HG03520 (cell line): ENCODE measurements around the gene CAPS2.
"Not testable (repeated sequence)": the region's sequence is repeated elsewhere in the genome, so short reads cannot be mapped to it uniquely, and the experiment has no call there.

ENCODE experiments used
- ATAC-seq: cut with Tn5 transposase; IDR thresholded peaks from one replicate; pipeline ENCODE4 v1.9.1; 2021; ENCODE audit warnings: mild to moderate bottlenecking, moderate library complexity; ENCODE audit not compliant: unreplicated experiment

Gene CAPS2

DNA sequence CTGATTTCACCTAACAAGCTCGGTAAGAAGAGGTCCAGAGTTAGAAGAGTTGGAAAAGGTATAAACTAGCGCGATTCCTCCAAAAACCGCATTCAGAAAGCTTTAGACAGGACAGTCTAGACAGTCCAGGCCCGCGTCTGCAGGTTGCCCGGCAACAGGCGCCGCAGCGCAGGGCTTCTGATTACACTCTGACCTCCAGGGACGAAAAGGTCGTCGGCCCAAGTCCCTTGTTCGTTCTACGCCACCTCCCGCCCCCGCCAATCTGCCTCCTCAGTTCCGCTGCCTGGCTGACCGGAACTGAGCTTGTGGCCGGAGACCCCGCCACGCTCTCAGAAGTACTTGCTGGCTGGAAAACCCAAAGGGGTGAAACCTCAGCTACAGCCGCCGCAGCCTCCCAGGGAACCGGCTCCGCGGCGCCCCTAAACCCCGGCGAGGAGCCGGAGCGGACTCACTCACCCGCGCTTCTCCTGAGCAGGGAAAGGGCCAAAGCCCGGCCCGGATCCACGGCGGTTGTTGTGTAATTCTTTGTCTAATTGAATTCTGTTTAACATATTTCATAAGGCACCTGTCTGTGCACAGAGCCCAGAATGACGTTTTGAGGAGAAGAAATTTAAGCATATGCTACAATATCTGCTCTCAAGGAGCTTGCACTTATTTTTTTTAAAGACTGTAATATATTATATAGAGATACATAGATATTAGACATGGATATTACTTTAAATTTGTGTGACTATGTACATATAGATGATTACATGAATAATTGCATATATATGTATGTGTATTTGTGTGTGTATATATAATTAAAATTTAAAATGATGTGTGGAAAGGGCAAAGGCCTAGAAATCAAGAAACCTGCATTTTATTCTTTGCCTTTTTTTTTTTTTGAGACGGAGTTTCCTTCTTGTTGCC is at the start of gene CAPS2:
CAPS2 (minus strand) TSS at position 407 of the 909 bp plus-strand sequence. CDS start 3,826 bp downstream, outside the sequence.
- ATAC-seq: peak; percentile 87

DNA sequence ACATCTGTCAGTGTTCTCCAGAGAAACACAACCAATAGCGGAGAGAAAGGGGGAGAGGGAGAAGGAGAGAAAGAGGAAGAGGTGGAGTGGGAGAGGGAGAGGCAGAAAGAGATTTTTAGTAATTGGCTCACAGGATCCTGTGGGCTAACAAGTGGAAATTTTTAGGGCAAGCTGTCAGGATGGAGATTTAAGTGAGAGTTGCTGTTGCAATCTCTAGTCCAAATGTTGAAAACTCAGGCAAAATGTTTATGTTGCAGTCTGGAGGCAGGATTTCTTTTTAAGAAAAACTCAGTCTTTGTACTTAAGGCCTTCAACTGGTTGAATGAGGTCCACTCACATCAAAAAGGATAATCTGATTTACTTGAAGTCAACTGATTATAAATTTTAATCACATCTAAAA is 48.2 kb upstream of the CAPS2 start:
- no peak for ATAC-seq

DNA sequence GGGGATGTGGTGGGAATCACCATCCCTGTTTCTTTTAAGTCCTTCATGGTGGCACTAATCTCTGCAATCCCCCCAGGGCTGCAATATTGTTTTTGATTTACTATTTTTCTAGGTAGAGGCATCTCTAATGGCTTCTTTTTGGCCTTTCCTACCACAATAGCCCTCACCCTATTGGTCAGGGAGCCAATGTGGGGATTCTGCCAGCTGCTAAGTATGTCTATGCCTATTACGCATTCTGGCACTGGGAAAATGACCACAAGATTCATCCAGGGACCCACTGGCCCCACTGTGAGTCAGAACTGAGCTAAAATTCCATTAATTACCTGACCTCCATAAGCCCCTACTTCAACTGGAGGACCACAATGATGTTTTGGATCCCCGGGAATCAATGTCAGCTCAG is 44.8 kb upstream of the CAPS2 start:
- ATAC-seq: no peak

DNA sequence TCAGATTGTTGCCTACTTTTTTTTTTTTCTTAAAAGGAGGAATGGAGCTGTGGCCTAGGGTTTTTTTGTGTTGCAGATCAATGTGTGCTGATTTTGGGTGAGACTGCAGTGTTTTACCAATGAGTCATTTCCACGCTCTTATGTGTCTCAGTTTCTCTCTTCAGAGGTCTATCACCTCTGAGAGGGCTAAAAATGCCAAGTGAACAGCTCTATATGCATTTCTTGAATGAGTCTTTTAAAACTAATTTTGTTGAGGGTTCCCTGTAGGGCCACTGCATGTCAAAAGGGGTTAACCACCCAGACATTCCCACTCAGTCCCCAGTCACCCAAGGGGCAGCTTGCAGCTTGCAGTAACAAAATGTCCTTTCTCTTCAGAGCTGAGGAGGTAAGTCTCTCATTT is 36.5 kb upstream of the CAPS2 start:
- ATAC-seq: no peak

DNA sequence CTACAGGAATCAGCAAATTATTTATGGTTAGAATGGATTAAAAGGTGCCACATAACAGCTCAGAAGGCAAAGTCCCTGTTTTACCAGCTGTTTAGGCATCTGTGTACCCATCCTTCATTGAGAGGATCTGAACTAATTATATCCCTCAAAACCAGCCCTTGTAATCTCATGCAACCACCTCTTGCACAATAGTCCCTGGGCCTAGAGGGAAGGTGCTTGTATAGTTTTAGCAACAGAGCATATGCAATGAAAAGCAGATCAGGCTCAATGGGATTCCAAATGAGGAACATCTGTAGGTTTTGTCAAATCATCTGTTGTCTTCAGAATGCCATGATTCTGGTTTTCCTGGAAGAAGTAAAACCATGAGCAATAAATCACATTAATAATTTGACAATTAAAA is 34.8 kb upstream of the CAPS2 start:
- ATAC-seq: no peak

DNA sequence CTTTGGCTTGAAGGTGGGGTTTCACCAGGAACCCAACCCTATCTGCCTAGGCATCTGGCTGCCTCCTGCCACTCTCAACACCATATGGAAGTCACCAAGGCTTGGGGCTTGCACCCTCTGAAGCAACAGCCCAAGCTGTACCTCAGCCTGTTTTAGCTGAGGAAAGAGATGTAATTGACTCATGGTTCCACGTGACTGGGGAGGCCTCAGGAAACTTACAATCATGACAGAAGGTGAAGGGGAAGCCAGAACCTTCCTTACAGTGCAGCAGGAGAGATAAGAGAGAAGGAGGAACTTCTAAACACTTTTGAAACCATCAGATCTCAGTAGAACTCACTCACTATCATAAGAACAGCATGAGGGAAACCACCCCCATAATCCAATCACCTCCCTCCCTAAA is 31.3 kb upstream of the CAPS2 start:
- no peak for ATAC-seq

DNA sequence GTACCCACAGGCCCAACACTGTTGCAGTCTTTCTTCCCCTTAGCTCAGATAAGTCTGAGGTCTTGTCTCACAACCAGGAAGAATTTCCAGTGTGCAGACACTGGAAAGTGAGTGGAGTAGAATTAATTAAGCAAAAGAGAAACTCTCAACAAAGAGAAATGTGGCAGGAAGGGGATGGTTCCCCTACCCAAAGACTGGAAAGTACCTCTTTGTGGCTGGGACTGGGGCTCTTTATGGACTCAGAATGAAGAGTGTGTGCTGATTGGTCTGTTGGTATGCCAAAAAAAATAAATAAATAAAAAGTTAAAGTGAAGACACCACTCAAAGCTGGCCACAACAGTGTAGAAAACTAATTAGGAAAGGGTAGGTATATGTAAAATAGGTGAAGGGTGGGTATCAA is 30.8 kb upstream of the CAPS2 start:
- ATAC-seq: no peak

DNA sequence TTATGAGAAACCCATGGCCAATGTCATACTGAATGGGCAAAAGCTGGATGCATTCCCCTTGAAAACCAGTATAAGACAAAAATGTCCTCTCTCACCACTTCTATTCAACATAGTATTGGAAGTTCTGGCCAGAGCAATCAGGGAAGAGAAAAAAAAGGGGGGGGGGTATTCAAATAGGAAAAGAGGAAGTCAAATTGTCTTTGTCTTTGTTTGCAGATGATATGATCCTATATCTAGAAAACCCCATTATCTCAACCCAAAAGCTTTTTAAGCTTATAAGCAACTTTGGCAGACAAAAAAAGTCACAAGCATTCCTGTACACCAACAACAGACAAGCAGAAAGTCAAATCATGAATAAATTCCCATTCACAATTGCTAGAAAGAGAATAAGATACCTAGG is 23.9 kb upstream of the CAPS2 start:
- no peak for ATAC-seq

DNA sequence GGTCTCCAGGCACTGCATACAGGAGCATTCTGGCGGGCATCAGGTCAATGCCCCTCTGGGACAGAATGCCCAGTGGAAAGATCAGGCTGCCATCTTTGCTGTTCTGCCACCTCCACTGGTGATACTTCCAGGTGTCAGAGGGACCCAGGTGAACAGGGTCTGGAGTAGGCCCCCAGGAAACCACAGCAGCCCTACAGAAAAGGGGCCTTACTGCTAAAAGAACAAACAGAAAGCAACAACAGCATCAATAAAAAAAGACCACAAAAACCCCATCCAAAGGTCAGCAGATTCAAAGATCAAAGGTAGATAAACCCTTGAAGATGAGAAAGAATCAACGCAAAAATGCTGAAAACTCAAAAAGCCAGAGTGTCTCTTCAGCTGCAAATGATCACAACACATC is 20.3 kb upstream of the CAPS2 start:
- no peak for ATAC-seq

DNA sequence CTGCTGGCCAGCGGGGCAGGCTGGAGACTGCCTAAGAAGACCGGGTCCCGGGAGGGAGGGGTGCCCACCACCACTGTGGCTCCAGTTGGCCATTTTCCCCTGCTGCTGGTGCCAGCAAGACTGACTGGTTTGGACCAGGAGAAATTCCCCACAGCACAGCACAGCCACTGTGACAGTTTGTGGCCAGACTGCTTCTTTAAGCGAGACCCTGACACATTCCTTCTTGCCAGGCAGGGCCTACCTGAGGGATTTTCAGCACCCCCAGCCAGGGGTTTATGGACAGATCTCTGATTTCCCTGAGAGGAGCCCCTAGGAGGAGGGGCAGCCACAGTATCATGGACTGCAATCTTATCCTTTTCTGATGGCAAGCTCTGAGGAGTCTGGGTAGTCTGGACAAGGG is 19.8 kb upstream of the CAPS2 start:
- no peak for ATAC-seq

DNA sequence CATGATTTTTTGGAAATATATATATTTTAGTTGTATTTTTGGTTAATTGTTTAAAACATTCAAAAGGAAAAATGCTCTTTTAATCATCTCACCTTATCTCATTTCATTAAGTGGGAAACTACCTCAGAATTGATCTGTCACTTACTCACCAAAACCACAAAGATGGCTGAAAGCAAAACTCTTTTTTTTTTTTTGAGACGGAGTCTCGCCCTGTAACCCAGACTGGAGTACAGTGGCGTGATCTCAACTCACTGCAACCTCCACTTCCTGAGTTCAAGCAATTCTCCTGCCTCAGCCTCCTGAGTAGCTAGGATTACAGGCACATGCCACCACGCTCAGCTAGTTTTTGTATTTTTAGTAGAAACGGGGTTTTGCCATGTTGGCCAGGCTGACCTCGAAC is 16.1 kb upstream of the CAPS2 start:
- ATAC-seq: not testable (repeated sequence)

DNA sequence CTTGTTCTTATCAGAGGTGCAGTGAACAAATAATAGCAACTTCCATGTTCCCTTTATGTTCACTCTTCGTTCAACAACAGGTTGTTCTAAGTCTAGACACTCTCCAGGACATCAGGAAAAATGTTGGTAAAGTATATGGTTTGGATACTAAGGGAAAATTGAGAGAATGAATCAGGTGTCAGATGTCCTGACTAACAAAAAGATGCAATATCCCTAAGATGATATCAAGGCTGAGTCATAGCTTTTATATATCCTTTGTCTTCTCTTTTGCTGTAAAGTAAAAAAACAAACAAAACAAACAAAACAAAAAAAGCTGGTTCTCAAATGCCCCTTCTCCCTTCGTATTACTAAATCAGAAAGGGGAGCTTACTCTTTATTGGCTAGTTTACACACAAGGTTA is 15.4 kb upstream of the CAPS2 start:
- no peak for ATAC-seq

DNA sequence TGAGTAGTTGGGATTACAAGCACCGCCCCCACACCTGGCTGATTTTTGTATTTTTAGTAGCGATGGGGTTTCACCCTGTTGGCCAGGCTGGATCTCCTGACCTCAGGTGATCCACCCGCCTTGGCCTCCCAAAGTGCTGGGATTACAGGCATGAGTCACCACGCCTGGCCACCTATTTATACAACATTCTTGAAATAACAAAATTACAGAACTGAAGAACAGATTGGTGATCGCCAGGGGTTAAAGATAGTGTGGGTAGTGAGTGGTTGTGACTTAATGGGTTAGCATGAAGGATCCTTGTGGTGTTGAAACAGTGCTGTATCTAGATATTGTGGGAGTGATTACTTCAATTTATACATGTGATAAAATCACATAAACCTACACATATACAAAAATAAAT is 11.7 kb upstream of the CAPS2 start:
- ATAC-seq: no peak

DNA sequence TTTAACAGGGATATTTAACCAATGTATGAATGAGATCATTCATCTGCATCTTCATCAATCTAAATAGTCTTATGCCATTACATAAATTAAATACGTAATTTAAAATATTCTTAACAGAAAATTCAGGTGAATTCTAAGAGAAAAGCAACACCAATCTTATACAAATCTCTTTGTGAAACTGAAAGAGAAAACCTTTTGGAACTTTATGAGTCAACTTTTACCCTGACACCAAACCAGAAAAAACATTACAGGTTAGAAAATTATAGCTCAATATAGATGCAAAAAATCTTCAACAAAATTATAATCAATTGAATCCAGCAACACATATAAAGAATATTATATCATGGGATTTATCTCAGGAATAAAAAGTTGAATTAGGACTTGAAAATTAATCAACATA is 7.8 kb upstream of the CAPS2 start:
- ATAC-seq: peak; percentile 63

DNA sequence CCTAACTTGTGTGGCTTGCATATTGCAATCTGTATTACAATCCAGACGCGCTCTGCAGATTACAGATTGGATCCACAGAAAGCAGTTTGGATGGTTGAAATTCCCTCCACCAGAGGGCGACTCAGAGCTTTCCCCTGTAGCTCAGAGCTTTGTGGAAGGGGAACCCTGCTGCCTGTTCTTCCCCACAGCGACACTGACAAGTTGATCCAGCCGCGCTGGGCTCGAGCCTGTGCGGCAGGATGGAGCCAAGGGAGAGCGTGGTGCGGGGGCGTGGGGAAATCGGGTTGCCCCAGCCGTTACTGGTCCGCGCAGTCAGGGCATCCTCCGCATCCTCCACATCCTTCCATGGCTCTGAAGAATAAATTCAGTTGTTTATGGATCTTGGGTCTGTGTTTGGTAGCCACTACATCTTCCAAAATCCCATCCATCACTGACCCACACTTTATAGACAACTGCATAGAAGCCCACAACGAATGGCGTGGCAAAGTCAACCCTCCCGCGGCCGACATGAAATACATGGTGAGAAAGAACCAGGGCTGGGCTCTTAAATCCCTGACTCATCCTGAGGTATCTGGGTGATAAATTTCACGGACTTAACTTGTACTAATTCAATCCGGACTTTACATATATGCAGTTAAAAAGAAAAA is 4.4 kb upstream of the CAPS2 start, which contains the start of gene GLIPR1L1:
GLIPR1L1 (plus strand) TSS at position 287 of the 647 bp plus-strand sequence; CDS start at position 346, 59 bp downstream.
- ATAC-seq: peak; percentile 50

DNA sequence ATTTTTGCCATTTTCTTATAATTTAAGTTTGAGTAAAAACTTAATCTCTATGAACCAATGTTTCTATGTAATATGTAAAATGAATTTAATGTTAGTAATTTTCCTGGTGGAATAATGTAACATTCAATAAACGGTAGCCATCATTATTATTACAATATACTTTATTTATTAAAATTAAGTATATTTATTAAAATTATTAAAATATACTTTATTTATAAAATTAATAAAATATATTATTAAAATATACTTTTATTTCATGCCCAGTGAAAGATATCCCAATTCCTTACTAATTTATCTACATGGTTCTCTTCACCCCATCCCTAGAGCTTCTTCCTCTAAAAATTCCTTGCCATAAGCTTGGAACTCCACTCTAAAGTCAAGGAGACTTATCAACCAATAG is 2.5 kb downstream of the CAPS2 start:
- ATAC-seq: no peak

DNA sequence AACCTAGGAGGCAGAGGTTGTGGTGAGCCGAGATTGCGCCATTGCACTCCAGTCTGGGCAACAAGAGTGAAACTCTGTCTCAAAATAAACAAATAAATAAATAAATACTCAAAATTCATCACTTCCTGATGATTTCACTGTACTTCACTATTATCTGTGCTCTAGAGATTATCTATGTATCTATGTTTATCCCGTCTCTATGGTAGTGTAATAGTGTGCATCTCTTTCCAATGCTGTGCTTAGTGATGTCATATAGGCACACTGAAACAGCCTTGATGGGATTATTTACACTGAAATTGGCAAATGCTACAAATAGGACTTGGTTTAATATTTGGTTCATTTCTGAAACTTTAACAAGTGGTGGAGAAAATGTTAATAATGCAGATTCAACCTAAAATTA is 6.5 kb downstream of the CAPS2 start:
- no peak for ATAC-seq

DNA sequence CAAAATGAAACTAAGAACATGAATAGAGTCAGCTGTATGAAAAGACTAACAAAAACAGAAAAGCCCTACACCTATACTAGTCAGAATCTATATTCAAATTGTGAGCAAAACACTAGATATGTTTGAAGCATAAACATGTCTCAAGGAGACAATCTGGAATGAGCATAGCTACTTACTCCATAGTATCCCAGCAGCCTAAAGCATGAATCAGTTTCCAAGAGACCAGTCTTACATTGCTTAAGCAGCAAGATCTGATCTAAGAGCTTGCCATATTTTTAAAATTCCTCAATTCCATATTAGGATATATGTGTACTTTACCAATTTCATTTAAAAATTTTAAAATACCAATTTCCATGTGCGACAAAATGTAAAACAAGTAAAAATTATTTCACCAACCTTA is 7.7 kb downstream of the CAPS2 start:
- ATAC-seq: no peak

DNA sequence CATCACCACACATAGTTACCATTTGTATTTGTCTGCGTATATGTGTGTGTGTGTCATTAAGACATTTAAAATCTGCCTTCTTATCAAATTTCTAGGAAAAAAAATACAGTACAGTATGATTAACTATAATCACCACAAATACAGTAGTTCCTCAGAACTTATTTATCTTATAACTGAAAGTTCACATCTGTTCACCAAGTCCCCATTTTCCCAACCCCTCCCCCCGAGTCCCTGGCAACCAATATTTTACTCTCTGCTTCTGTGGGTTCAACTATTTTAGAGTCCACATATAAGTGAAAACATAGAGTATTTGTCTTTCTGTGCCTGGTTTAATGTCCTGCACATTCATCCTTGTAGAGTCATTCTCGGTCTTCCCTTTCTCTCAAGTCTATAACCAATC is 12.3 kb downstream of the CAPS2 start:
- no peak for ATAC-seq

DNA sequence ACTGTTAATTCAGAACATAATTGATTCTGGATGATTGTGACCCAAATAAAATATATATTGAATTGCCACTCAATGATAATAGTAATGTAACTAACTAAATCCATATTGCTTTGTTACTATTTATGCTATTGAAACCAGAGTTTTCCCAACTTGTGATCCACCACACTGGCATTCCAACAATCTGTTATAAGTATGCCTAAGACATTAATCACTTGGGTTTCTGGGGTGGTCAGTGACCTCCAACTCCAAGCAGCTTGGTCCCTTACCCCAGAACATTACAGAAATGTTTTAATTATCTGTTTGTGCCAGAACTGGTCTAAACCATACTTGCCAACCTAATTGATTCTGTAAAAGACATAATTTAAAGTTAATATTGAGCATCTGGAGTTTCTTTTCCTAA is 14.6 kb downstream of the CAPS2 start:
- ATAC-seq: no peak

DNA sequence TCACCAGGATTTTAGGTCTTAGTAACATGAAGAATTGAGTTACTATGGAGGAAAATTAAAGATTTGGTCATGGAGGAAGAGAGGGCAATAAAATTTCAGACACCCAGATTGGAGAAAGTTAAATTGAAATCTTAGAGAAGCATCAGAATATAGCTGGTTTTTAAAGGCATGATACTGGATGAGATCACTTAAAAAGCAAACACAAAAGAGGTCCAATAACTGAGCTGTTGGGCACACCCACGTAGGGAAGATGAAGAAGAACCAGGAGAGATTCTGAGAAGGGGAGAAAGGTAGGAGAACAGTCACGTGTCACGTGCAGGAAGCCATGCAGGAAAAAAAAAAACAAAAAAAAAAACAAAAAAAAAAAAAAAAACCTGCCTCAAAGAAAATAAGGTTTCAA is 18.8 kb downstream of the CAPS2 start:
- no peak for ATAC-seq

DNA sequence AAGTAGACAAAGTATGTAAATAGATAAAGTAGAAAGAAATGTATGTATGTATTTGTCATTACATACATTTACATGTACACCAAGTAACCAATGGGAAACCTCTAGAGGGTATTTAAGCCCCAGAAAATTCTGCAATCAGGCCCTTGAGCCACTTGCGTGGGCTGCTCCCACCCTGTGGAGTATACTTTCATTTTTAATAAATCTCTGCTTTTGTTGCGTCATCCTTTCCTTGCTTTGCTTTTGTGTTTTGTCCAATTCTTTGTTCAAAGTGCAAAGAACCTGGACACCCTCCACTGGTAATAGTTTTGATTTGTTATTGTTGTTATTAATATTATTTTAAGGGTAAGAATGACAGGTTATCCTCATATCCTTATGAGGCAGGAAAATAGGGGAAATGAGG is 21.8 kb downstream of the CAPS2 start:
- no peak for ATAC-seq
